Calu3 (cell line): ENCODE measurements around the gene LZTS2. TPM values are rescaled to one million over a fixed set of nuclear protein-coding genes. Genes with fewer than 3 reads are reported as not detected.

Experiments used
- BruUV-seq: library from RNA; stranded (reverse); fragments of 400-500 nt; replicated peaks from 2 replicates; lab custom pipeline; 2021; lab: Mats Ljungman, UMichigan
- CTCF ChIA-PET: fragments of 300-600 bp; sonication (Branson Sonifier 250); formaldehyde crosslinking; loops from one replicate; lab custom pipeline; 2022; ENCODE audit warnings: antibody characterized with exemption; lab: Charles Lee
- DNase-seq: peaks from one replicate; pipeline ENCODE4 v3.0.0; 2022
- H3K27ac Mint-ChIP-seq: one replicate; pipeline ENCODE4 v1.8.0; 2022; ENCODE audit warnings: mixed read lengths; ENCODE audit not compliant: unreplicated experiment
- H3K27me3 Mint-ChIP-seq: one replicate; pipeline ENCODE4 v1.8.0; 2022; ENCODE audit warnings: mixed read lengths; ENCODE audit not compliant: unreplicated experiment
- H3K36me3 Mint-ChIP-seq: one replicate; pipeline ENCODE4 v1.8.0; 2022; ENCODE audit warnings: mild to moderate bottlenecking, moderate library complexity, mixed read lengths; ENCODE audit not compliant: insufficient read depth, unreplicated experiment
- H3K4me1 Mint-ChIP-seq: one replicate; pipeline ENCODE4 v1.8.0; 2022; ENCODE audit warnings: mild to moderate bottlenecking, low read depth, mixed read lengths; ENCODE audit not compliant: unreplicated experiment
- H3K4me3 Mint-ChIP-seq: one replicate; pipeline ENCODE4 v1.8.0; 2022; ENCODE audit warnings: mild to moderate bottlenecking, low read depth, moderate library complexity, mixed read lengths; ENCODE audit not compliant: unreplicated experiment
- H3K9me3 Mint-ChIP-seq: one replicate; pipeline ENCODE4 v1.8.0; 2022; ENCODE audit warnings: low read depth, mixed read lengths; ENCODE audit not compliant: unreplicated experiment
- CTCF ChIP-seq: fragments of 200-600 bp; IDR thresholded peaks from one replicate; pipeline ENCODE4 v1.8.0; 2022; ENCODE audit warnings: antibody characterized with exemption; ENCODE audit not compliant: unreplicated experiment
- intact Hi-C: fragments of 100-400 bp; cut with micrococcal nuclease; formaldehyde crosslinking; loops from one replicate; pipeline ENCODE4 v1.10.0; 2022; ENCODE audit not compliant: unreplicated experiment
- total RNA-seq: library from RNA; stranded (reverse); gene quantifications from 2 replicates; pipeline ENCODE4 v1.2.3, GENCODE V29; 2022

The LZTS2 gene
- total RNA-seq, 1 experiment from 2014 or later: 23.7 TPM

GRCh38 chr10:101021239-101021638, 21.6 kb downstream of the LZTS2 start:
- intact Hi-C loops: no loop called here
- H3K36me3 Mint-ChIP-seq: no peaks in the 10 kb centered on the region
- H3K27me3 Mint-ChIP-seq: peaks cover 39% of the 10 kb centered on the region
- CTCF ChIA-PET: no interaction called here
- no peak for DNase-seq
- no peaks in the 10 kb centered on the region for H3K4me1 Mint-ChIP-seq
- TF ChIP-seq CTCF: no peak
- no peaks in the 10 kb centered on the region for H3K9me3 Mint-ChIP-seq
- no TSS peak for BruUV-seq
- H3K4me3 Mint-ChIP-seq: no peak overlapping the region
- no peak overlapping the region for H3K27ac Mint-ChIP-seq

- Mint-ChIP-seq H3K27ac (no peak overlapping the region), H3K9me3 (no peaks in the 10 kb centered on the region), H3K4me3 (no peak overlapping the region), H3K4me1 (no peaks in the 10 kb centered on the region), H3K36me3 (no peaks in the 10 kb centered on the region), H3K27me3 (peaks cover 33% of the 10 kb centered on the region)
- no peak for TF ChIP-seq CTCF
- no TSS peak for BruUV-seq
- CTCF ChIA-PET: no interaction called here
- intact Hi-C loops: no loop called here
- no peak for DNase-seq
These were observed 22.2 kb downstream of the LZTS2 start for GRCh38 chr10:101021692-101022251.

GRCh38 chr10:101022967-101023705, 23.5 kb downstream of the LZTS2 start:
- Mint-ChIP-seq H3K27ac (no peak overlapping the region), H3K4me1 (no peaks in the 10 kb centered on the region), H3K27me3 (peaks cover 20% of the 10 kb centered on the region), H3K36me3 (no peaks in the 10 kb centered on the region), H3K4me3 (no peak overlapping the region), H3K9me3 (no peaks in the 10 kb centered on the region)
- BruUV-seq: no TSS peak
- intact Hi-C loops: no loop called here
- no peak for TF ChIP-seq CTCF
- CTCF ChIA-PET: no interaction called here
- DNase-seq: no peak

- DNase-seq: no peak
- intact Hi-C loops: no loop called here
- H3K36me3 Mint-ChIP-seq: peaks cover 18% of the 10 kb centered on the region
- no peak overlapping the region for H3K27ac Mint-ChIP-seq
- no peaks in the 10 kb centered on the region for H3K4me1 Mint-ChIP-seq
- no peak for TF ChIP-seq CTCF
- CTCF ChIA-PET: interaction anchor here (0.6 to 0.8 kb wide), 2 partner anchors 13 to 16 kb away, joined by 4 read pairs; no protein-coding TSS in a partner anchor
- BruUV-seq: no TSS peak
- H3K9me3 Mint-ChIP-seq: no peaks in the 10 kb centered on the region
- no peak overlapping the region for H3K4me3 Mint-ChIP-seq
- H3K27me3 Mint-ChIP-seq: no peaks in the 10 kb centered on the region
These were observed 27.6 kb downstream of the LZTS2 start for GRCh38 chr10:101027106-101027720.
